BJ (cell line): Measurements from ENCODE around the gene PTPRE. TPM values are rescaled to one million over a fixed set of nuclear protein-coding genes. Genes with fewer than 3 reads are reported as not detected.
"Not testable (repeated sequence)": the region's sequence is repeated elsewhere in the genome, so short reads cannot be mapped to it uniquely, and the experiment has no call there.

Experiments
- CTCF ChIA-PET: fragments of 350-600 bp; formaldehyde crosslinking; extraction: SDS; loops from one replicate; lab custom pipeline; 2021; ENCODE audit warnings: antibody characterized with exemption, inconsistent platforms; lab: Yijun Ruan, JAX
- POLR2A ChIA-PET: fragments of 300-600 bp; sonication (Branson Sonifier 250); formaldehyde crosslinking; extraction: SDS; loops from one replicate; lab custom pipeline; 2021; ENCODE audit warnings: antibody characterized with exemption; lab: Charles Lee
- DNase-seq: peaks from one replicate; pipeline ENCODE4 v3.0.0-alpha.2; 2011; ENCODE audit warnings: low read depth
- H3K27me3 ChIP-seq: 2 replicates; pipeline ENCODE4 v1.6.0; 2011; ENCODE audit warnings: low read length; ENCODE audit not compliant: control insufficient read depth, insufficient read depth
- H3K36me3 ChIP-seq: 2 replicates; pipeline ENCODE4 v1.5.1; 2011; ENCODE audit warnings: low read length; ENCODE audit not compliant: control insufficient read depth, insufficient read depth
- H3K4me3 ChIP-seq: 2 replicates; pipeline ENCODE4 v1.5.1; 2011; ENCODE audit warnings: low read depth, mild to moderate bottlenecking, control low read depth, low read length
- polyA plus RNA-seq: library from polyadenylated mRNA; depleted of rRNA; stranded (reverse); fragments of >200 nt; gene quantifications from 2 replicates; pipeline ENCODE4 v1.2.3, GENCODE V29; 2011
- TF ChIP-seq, protein P1 (sequence below): IDR thresholded peaks from 2 replicates; pipeline ENCODE4 v1.5.1; 2011; ENCODE audit warnings: low read depth, mild to moderate bottlenecking, control low read depth, inconsistent platforms, low read length, moderate library complexity; ENCODE audit not compliant: insufficient read depth

PTPRE gene
- polyA plus RNA-seq, 1 experiment, result 0.09 TPM

DNA sequence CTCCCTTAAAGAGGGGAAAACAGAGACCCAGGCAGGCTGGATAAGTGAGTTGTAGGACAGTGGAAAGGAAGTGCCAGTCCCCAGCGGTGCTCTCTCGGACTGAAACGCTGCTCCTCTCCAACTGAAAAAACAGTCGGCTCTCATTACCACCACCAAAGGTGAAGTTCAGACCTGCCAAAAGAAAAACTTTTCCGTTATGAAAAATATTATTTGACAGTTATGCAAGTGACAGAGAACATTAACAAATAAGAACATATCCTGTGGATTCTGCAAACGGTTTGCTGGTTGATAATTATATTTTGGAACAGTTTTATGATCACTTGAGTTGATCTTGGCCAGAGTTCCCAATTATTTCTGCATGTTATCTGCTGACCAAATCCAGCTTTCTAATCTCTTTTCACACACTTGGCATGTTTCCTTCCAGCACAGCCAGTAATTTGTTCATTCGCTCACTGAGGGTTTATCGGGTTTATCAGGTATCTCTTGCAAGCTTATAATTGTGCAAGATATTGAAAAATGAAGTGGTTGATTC, 82.6 kb downstream of the PTPRE start:
- no peaks in the 10 kb centered on the region for H3K36me3 ChIP-seq
- TF ChIP-seq, protein P1, sequence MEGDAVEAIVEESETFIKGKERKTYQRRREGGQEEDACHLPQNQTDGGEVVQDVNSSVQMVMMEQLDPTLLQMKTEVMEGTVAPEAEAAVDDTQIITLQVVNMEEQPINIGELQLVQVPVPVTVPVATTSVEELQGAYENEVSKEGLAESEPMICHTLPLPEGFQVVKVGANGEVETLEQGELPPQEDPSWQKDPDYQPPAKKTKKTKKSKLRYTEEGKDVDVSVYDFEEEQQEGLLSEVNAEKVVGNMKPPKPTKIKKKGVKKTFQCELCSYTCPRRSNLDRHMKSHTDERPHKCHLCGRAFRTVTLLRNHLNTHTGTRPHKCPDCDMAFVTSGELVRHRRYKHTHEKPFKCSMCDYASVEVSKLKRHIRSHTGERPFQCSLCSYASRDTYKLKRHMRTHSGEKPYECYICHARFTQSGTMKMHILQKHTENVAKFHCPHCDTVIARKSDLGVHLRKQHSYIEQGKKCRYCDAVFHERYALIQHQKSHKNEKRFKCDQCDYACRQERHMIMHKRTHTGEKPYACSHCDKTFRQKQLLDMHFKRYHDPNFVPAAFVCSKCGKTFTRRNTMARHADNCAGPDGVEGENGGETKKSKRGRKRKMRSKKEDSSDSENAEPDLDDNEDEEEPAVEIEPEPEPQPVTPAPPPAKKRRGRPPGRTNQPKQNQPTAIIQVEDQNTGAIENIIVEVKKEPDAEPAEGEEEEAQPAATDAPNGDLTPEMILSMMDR, result no peak
- H3K4me3 ChIP-seq, result no peak overlapping the region
- H3K27me3 ChIP-seq, result no peaks in the 10 kb centered on the region
- no peak for DNase-seq
- CTCF ChIA-PET, result interaction anchor here (0.8 kb wide), 1 partner anchor 100 kb away, joined by 3 read pairs; no protein-coding TSS in a partner anchor
- POLR2A ChIA-PET, result no interaction called here

DNA sequence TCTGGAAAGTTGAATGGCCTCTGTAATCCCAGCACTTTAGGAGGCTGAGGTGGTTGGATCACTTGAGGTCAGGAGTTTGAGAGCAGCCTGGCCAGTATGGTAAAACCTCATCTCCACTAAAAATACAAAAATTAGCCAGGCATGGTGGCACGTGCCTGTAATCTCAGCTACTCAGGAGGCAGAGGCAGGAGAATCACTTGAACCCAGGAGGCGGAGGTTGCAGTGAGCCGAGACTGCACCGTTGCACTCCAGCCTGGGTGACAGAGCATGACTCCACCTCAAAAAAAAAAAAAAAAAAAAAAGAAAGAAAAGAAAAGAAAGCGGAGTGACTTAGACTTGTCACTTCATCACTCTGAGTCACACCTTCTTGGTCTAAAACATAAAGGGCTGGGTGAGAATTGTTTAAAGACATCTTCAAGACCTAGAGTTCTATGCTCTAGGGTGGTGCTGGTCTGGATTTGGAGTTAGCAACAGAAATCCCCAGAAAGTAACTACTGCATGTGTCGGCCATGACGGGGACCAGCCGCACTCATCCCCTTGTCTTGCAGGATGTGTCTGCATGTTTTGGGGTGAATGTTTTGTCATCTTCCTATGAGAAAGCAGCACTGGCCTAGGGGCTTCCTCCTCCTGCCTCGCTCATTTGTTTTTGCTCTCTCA, 83.4 kb downstream of the PTPRE start:
- POLR2A ChIA-PET, H3K4me3 ChIP-seq, H3K27me3 ChIP-seq, H3K36me3 ChIP-seq, DNase-seq, CTCF ChIA-PET: not testable (repeated sequence)

DNA sequence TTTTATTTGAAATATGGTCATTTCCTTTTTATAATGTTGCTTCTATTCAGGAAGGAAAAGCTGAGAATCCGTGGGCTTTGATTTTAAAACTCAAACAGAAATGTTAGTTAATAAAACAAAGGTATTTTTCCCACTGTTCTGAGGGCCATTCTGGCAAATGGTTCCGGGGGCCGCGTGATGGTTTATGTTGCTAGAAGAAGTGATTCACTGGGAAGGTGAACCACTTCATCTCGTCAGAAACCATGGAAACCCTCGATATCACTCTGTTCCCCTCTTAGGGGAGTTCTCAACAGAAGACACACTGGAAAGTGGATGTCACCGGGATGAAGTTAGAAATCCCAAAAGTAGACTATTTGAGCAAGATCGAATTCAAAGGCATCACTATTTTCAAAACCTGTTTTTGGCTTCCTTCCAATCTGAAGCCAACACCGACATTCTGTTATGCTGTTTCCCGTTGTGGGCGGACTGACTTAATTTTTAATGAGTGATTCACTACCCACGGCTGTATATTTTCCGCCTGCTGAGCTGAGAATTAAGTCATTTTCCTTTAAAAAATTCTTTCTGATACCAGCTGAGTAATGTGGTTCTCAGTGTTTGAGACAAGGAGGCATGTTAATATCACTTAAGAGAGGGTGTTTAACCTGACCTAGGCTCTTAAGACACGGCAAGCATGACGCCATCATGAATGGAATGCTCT, 84.1 kb downstream of the PTPRE start:
- CTCF ChIA-PET, result interaction anchor here (1.1 to 1.2 kb wide), 2 partner anchors 20 to 84 kb away, joined by 4 to 6 read pairs; partner anchors contain the start of gene PTPRE
- TF ChIP-seq, protein P1, result no peak
- H3K36me3 ChIP-seq, result no peaks in the 10 kb centered on the region
- H3K27me3 ChIP-seq, result no peaks in the 10 kb centered on the region
- POLR2A ChIA-PET, result no interaction called here
- no peak overlapping the region for H3K4me3 ChIP-seq
- DNase-seq, result peak; percentile 13

DNA sequence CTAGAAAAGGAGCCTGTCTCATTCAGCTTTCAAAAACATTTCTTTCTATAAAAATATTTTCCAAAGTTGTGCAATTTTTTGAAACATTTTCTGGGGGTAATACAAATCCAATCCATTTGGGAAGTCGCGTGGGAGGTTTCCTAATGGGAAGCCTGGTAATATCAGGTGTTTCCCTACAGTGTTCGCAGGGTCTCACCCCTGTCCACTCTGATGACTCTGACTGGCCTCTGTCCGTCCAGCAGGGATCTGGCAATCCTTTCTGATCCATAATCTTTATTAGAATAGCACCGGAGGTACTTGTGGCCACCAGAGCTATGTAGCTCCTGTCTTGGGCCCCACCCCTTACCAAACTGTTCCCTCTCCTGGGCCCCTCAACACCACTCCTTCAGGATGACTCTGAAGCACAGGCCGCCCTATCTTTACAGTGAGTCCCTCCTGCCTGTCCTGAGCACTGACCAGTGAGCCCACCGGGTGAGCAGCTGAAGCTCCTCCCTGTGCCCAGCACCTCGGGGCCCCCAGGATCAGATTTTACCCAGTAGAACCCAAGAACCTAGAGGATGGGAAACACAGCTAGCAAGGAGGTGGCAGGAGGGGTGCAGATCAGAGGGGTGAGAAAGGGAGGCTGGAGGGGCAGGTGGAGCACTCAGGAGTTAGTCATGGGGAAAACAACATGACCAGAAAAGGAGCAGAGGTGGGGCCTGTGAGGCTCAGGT, 84.8 kb downstream of the PTPRE start:
- H3K27me3 ChIP-seq, result no peaks in the 10 kb centered on the region
- ChIA-PET POLR2A (no interaction called here), CTCF (interaction anchor here (1.1 to 1.2 kb wide), 2 partner anchors 19 to 85 kb away, joined by 4 to 6 read pairs; partner anchors contain the start of gene PTPRE)
- H3K4me3 ChIP-seq, result no peak overlapping the region
- DNase-seq, result no peak
- TF ChIP-seq, protein P1, result no peak
- no peaks in the 10 kb centered on the region for H3K36me3 ChIP-seq

DNA sequence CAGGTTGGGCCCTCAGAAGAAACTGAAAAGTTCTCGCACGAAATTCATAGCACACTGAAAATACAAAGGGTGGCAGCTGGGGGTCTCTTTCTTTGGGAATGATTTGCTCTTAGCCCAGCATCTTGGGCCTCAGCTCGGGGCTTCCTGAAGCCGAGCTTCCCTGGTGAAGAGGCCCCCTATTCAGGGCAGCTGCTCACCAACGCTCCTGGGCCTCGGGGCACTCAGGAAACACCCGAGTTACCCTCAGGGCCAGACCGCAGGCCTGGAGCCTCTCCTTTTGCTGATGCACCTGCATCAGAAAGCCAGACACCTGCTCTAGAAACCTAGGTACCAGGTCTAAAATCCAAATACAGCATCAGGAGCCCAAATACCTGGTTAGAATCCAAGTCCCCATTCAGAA, 85.5 kb downstream of the PTPRE start:
- H3K36me3 ChIP-seq, result no peaks in the 10 kb centered on the region
- TF ChIP-seq, protein P1, result no peak
- H3K27me3 ChIP-seq, result no peaks in the 10 kb centered on the region
- ChIA-PET CTCF (interaction anchor here (1.1 kb wide), 1 partner anchor 85 kb away, joined by 4 read pairs; the partner anchor contains the start of gene PTPRE), POLR2A (no interaction called here)
- no peak for DNase-seq
- H3K4me3 ChIP-seq, result no peak overlapping the region
